ENCODE measurements around the gene OR10H5. TPM values are rescaled to one million over a fixed set of nuclear protein-coding genes. Genes with fewer than 3 reads are reported as not detected.

OR10H5 gene
- total and polyA plus RNA-seq, 4 donors = not detected

DNA sequence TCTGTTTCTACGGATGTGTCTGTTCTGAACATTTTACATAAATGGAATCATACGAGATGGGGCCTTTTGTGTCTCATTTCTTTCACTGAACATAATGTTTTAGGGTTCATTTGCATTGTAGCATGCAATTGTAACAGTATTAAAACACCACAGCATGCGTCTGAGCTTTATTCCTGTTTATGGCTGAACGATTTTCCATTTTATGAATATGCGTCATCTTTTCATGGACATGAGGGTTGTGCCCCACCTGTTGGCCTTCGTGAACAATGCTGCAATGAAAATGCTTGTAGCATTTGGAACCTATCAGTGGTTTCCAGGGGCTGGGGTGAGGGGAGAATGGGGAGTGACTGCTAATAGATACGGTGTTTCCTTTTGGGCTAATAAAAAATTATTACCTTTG lies 22.9 kb downstream of the OR10H5 start:
- ATAC-seq (ENCODE audit: insufficient read depth, low FRiP score) = no peak
- Histone ChIP-seq H3K9me3 (ENCODE audit: control insufficient read depth in 4 of 4, insufficient read depth in 3 of 4, low read length in 3 of 4) (no peaks in the 10 kb centered on the region), H3K36me3 (ENCODE audit: control insufficient read depth in 4 of 4, insufficient read depth in 4 of 4, low read length in 4 of 4) (no peaks in the 10 kb centered on the region), H3K27me3 (ENCODE audit: control insufficient read depth in 3 of 3, insufficient read depth in 3 of 3, low read length in 2 of 3) (peaks cover 0 to 13% (median 3%) of the 10 kb centered on the region in 3 donors), H3K4me3 (no peak overlapping the region), H3K27ac (ENCODE audit: low read depth in 1 of 2, low read length in 1 of 2) (no peak overlapping the region), H3K4me1 (ENCODE audit: control insufficient read depth in 5 of 5, insufficient read depth in 5 of 5, low read length in 5 of 5) (no peaks in the 10 kb centered on the region), H3K9ac (ENCODE audit: insufficient read depth in 1 of 2, low read length in 2 of 2) (no peak overlapping the region)
- 62 to 72% methylated on average over 7 of the region's 7 CpGs for WGBS, 2 donors
- DNase-seq = peak in 1 of 3 donors; percentile 8
- TF ChIP-seq, protein P1, sequence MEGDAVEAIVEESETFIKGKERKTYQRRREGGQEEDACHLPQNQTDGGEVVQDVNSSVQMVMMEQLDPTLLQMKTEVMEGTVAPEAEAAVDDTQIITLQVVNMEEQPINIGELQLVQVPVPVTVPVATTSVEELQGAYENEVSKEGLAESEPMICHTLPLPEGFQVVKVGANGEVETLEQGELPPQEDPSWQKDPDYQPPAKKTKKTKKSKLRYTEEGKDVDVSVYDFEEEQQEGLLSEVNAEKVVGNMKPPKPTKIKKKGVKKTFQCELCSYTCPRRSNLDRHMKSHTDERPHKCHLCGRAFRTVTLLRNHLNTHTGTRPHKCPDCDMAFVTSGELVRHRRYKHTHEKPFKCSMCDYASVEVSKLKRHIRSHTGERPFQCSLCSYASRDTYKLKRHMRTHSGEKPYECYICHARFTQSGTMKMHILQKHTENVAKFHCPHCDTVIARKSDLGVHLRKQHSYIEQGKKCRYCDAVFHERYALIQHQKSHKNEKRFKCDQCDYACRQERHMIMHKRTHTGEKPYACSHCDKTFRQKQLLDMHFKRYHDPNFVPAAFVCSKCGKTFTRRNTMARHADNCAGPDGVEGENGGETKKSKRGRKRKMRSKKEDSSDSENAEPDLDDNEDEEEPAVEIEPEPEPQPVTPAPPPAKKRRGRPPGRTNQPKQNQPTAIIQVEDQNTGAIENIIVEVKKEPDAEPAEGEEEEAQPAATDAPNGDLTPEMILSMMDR (IDR thresholded peaks at IDR 0.05; ENCODE audit: control extremely low read depth, extremely low read depth) = no peak

DNA sequence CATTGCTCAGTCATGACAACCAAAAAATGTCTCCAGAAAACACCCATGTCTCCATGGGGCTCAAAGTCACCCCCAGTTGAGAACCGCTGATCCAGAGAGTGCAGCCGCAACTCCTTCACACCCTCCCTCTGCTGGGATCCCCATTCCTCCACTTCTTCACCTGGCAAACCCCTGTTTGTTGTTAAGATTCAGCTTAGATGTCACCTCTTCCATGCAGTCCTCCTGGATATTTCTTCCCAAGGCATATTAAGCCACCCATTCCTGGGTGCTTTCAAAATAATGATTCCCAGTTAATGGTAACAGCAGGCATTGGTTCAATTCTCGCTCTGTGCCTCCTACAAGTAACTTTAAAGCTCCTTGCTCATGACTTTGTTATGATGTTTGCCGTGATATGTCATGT lies 24.0 kb downstream of the OR10H5 start:
- ATAC-seq (ENCODE audit: insufficient read depth, low FRiP score) = no peak
- no peak for DNase-seq
- Histone ChIP-seq H3K36me3 (ENCODE audit: control insufficient read depth in 4 of 4, insufficient read depth in 4 of 4, low read length in 4 of 4) (no peaks in the 10 kb centered on the region), H3K4me3 (no peak overlapping the region), H3K9me3 (ENCODE audit: control insufficient read depth in 4 of 4, insufficient read depth in 3 of 4, low read length in 3 of 4) (no peaks in the 10 kb centered on the region), H3K4me1 (ENCODE audit: control insufficient read depth in 5 of 5, insufficient read depth in 5 of 5, low read length in 5 of 5) (no peaks in the 10 kb centered on the region), H3K27ac (ENCODE audit: low read depth in 1 of 2, low read length in 1 of 2) (no peak overlapping the region), H3K9ac (ENCODE audit: insufficient read depth in 1 of 2, low read length in 2 of 2) (no peak overlapping the region), H3K27me3 (ENCODE audit: control insufficient read depth in 3 of 3, insufficient read depth in 3 of 3, low read length in 2 of 3) (peaks cover 0 to 13% (median 3%) of the 10 kb centered on the region in 3 donors)
- TF ChIP-seq, protein P1 (IDR thresholded peaks at IDR 0.05; ENCODE audit: control extremely low read depth, extremely low read depth) = no peak
- 88 to 94% methylated on average over 4 of the region's 4 CpGs for WGBS, 2 donors

DNA sequence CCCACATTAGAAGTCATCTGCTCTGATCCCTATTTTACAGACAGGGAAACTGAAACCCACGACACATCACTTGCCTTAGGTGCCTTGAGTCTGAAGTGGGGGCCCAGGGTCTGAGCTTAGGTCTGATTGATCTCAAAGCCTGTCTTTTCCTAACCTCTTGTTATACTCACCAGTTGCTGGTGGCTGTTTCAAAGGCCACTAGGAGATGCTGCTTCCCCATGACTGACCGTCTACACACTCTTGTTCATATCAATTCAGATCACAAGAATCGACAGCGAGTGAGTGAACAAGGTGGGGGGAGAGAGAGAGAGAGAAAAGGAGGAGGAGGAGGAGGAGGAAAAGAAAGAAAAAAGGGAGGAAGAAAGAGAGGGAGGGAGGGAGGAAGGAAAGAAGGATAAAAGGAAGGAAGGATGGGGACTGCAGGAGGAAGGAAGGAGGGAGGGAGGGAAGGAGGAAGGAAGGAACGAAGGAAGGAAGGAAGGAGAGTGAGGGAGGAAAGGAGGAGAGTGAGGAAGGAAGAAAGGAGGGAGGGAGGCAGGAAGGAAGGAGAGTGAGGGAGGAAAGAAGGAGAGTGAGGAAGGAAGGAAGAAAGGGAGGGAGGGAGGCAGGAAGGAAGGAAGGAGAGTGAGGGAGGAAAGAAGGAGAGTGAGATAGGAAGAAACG lies 24.7 kb downstream of the OR10H5 start:
- Histone ChIP-seq H3K4me1 (ENCODE audit: control insufficient read depth in 5 of 5, insufficient read depth in 5 of 5, low read length in 5 of 5) (no peaks in the 10 kb centered on the region), H3K9ac (ENCODE audit: insufficient read depth in 1 of 2, low read length in 2 of 2) (no peak overlapping the region), H3K27ac (ENCODE audit: low read depth in 1 of 2, low read length in 1 of 2) (no peak overlapping the region), H3K4me3 (no peak overlapping the region), H3K9me3 (ENCODE audit: control insufficient read depth in 4 of 4, insufficient read depth in 3 of 4, low read length in 3 of 4) (no peaks in the 10 kb centered on the region), H3K36me3 (ENCODE audit: control insufficient read depth in 4 of 4, insufficient read depth in 4 of 4, low read length in 4 of 4) (no peaks in the 10 kb centered on the region), H3K27me3 (ENCODE audit: control insufficient read depth in 3 of 3, insufficient read depth in 3 of 3, low read length in 2 of 3) (peaks cover 0 to 13% (median 3%) of the 10 kb centered on the region in 3 donors)
- TF ChIP-seq, protein P1 (IDR thresholded peaks at IDR 0.05; ENCODE audit: control extremely low read depth, extremely low read depth) = no peak
- DNase-seq (peak in 2 of 3 donors; percentile 4 to 13), ATAC-seq (ENCODE audit: insufficient read depth, low FRiP score) (no peak)
- 50 to 60% methylated on average over 6 of the region's 6 CpGs for WGBS, 2 donors

DNA sequence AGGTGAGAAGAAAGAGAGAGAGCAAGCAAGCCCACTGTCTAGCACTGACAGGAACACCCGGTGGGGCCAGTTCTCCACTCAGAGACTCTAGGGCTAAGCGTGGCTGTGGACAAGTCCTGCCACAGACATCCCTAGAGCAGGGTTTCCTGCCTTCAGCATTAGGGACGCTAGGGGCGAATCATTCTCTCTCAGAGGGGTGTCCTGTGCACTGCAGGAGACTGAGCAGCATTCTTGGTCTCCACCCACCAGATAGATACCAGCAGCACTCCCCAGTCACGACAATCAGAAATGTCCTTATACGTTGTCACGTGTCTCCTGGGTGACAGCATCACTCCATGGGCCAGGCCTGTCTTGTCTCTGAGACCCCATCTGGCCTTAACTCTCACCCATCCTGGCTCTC lies 26.5 kb downstream of the OR10H5 start:
- Histone ChIP-seq H3K9me3 (ENCODE audit: control insufficient read depth in 4 of 4, insufficient read depth in 3 of 4, low read length in 3 of 4) (no peaks in the 10 kb centered on the region), H3K27ac (ENCODE audit: low read depth in 1 of 2, low read length in 1 of 2) (no peak overlapping the region), H3K4me1 (ENCODE audit: control insufficient read depth in 5 of 5, insufficient read depth in 5 of 5, low read length in 5 of 5) (no peaks in the 10 kb centered on the region), H3K9ac (ENCODE audit: insufficient read depth in 1 of 2, low read length in 2 of 2) (no peak overlapping the region), H3K4me3 (no peak overlapping the region), H3K36me3 (ENCODE audit: control insufficient read depth in 4 of 4, insufficient read depth in 4 of 4, low read length in 4 of 4) (no peaks in the 10 kb centered on the region), H3K27me3 (ENCODE audit: control insufficient read depth in 3 of 3, insufficient read depth in 3 of 3, low read length in 2 of 3) (peaks cover 0 to 13% (median 3%) of the 10 kb centered on the region in 3 donors)
- ATAC-seq (ENCODE audit: insufficient read depth, low FRiP score) = no peak
- WGBS, 2 donors = 45 to 56% methylated on average over 7 of the region's 7 CpGs
- DNase-seq = no peak
- TF ChIP-seq, protein P1 (IDR thresholded peaks at IDR 0.05; ENCODE audit: control extremely low read depth, extremely low read depth) = no peak
